GM19193 (cell line): Measurements from ENCODE around the gene AKT3.

Experiments
- POLR2A ChIP-seq: IDR thresholded peaks from 4 replicates; pipeline ENCODE4 v1.6.1; 2011; ENCODE audit not compliant: insufficient read depth, insufficient read length; ENCODE audit errors: extremely low read depth

AKT3 gene

DNA sequence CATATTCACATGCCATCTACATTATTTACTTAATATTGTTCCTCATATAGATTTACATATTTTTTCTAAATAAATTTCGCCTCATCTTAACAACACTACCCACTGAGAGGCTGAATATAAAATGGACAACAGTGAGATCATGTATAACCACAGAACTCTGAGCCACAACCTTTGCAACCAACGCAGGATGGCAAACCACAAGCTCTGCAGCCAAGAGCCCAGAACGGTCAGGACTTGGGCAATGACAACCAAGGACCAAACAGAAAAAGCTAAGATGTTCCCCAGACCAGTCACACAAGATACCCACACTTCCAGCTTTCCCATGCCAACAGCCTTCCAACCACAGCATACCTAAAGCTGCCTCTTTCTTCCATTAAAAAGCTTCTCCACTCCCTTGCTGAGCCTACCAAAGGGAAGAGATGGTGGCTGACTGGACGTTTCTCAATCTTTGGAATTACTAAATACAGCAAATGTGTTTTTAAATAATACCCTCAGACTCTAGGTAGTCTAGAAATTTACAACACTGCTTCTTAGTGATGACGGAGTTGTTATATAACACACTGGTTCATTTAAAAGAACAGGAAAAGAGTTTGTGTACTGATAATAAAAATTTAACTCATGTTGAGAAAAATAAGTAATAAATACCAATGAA lies 117.9 kb downstream of the AKT3 start:
- no peak for TF ChIP-seq POLR2A

DNA sequence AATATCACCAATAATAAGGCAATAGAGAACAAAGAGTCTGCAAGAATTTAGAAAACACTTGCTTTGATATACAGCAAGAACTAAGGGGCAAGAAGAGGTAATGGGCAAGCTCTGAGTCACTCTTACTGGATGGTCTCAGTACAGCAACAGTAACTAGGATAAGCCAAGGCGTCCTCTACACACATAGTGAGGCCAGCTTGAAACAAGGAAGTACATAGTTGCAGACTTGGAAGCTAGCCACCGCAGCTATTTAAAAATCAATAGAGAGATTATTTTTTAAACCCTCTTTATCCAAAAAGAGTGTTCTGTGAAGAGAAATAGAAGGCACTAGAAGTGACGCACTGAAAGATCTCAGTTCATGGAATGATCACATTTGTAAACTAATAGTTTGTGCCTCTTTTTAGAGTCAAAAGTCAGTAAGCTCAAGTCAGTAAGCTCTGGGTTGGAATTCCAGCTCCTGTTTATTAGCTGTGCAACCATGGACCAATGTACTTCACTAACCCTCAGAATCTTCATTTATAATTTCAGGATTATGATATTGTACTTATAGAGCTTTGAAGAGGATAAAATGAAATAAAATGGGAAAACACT lies 118.6 kb downstream of the AKT3 start:
- TF ChIP-seq POLR2A = no peak

- no peak for TF ChIP-seq POLR2A
Measured at GRCh38 chr1:243730487-243731150, 119.4 kb downstream of the AKT3 start.

DNA sequence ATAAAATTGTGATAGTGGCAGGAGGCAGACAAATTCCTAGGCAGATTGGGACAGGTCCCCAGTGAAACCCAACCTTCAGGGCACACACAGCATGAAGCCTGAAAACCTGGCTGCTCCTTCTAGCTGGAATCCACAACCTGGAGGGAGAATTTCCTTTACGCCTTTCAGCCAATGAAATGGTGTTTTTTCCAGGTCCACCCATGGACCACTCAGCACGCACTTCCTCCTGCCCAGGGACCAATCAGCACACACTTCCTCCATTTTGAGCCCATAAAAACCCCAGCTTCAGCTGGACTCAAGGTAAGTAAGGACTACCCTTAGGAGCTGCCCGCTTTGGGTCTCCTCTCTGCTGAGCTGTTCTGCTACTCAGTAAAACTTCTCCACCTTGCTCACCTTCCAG lies 120.1 kb downstream of the AKT3 start:
- no peak for TF ChIP-seq POLR2A

- no peak for TF ChIP-seq POLR2A
Measured at GRCh38 chr1:243727503-243728203, 122.4 kb downstream of the AKT3 start.

GRCh38 chr1:243726806-243727502 lies 123.1 kb downstream of the AKT3 start:
- TF ChIP-seq POLR2A = no peak

DNA sequence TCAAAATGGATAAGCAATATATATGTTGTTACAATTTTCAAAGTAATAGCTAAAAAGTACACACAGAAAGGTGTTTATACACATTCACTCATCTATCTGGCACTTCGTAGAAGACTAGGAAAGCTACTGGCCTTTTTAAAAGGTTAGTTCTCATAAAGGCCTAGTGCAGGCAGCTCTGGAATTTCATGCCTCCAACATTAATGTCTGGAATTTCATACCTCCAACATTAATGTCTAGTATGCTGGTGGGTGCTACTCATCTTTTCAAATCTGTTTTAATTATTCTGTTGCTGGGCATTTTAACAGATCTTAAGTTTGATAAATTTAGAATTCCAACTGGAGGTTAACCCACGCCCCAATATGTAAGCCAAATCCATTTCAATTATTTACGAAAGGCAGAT lies 124.2 kb downstream of the AKT3 start:
- TF ChIP-seq POLR2A = no peak

GRCh38 chr1:243725075-243725474 lies 125.0 kb downstream of the AKT3 start:
- no peak for TF ChIP-seq POLR2A

GRCh38 chr1:243723458-243724043 lies 126.5 kb downstream of the AKT3 start:
- TF ChIP-seq POLR2A = no peak

DNA sequence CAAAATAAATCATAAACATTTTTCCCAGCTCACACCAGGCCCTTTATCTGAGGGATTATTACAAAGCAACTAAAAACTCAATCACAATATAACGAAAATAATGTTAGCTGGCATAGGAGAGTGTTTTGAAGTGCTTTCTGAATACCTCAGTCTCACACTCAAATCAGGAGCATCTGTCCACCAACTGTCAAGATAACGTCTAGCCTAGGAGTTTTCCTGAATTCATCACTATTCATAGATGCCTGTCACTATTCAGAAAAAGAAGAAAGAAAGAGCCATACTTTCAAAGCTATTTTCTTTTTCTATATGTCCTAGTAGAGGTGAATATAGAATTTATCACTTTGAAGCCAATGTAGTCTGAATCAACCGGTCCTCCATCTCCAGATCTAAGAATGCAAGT lies 127.0 kb downstream of the AKT3 start:
- TF ChIP-seq POLR2A = no peak

DNA sequence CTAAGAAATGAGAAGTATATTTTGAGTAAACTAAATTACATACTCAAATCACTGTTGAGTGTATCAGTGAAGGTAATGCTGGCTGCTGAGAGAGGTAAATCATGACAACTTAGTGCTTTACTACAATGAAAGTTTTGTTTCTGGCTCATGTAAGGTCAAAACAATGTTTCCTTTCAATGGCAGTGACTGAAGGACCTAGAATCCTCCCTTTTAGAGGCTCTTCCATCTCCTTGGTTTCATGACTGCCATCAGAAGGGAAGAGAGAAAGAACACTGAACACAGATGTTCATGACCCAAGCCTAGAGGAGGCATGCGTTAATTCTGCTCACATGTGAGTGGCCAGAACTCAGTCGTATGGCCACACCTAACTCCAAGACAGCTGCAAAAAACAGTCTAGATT lies 130.6 kb downstream of the AKT3 start:
- TF ChIP-seq POLR2A = no peak

DNA sequence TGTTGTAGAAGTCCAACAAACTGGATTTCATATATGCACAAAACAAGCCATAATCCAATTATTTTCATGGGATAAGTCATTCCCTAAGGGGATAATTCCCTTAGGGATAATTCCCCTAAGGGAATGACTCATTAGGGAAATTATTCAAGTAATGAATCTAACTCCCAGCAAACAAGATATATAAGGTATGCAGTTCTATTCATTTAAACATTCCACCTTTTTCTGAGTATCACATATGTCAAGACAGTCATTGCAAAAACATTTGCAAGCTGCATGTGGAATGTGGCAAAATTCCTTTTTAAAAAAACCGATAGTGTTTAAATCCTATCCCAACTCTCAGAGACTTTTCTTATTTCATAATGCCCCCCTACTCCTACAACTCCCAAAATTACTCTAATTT lies 131.2 kb downstream of the AKT3 start:
- TF ChIP-seq POLR2A = no peak

DNA sequence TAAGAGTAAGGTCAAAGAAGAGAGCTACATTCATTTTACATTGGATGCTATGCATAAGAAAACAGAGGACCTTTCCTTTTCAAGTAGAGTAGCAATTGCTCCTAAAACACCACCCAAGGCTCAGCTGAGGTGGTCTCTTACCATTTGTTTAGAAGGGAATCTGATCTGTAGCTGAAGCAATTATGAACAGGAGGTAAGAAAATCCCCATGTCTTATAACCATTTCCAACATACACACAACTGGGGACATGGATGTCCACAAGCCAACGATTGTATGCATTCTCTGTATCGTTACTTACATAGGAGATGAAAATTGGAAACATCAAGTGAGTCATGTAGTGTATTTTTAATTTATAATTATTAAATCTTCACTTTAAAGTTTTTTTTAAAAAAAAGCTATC lies 132.0 kb downstream of the AKT3 start:
- no peak for TF ChIP-seq POLR2A

DNA sequence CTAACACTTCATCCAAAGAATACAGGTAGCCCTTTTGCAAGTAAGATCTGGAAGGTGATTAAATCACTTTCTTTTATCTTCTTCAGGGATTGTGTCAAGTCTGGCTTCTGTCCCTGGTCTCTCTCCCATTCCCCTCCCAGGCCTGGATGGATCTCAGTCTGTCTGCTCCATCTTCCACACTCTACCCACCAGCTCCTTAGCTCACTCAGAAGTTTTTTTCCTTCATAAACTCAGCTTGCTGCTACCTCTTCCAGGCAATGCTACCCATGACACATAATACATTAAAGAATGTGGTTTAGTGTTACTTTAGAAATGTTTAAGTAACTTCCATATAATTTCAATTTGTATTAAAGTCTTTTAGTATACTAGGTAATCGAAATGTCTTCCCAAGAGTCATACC lies 133.1 kb downstream of the AKT3 start:
- no peak for TF ChIP-seq POLR2A

GRCh38 chr1:243715285-243715684 lies 134.8 kb downstream of the AKT3 start:
- no peak for TF ChIP-seq POLR2A
